HG02759 (cell line): Measurements from ENCODE around the gene PCNX2.
"Not testable (repeated sequence)": the region's sequence is repeated elsewhere in the genome, so short reads cannot be mapped to it uniquely, and the experiment has no call there.

Source experiments
- ATAC-seq: cut with Tn5 transposase; IDR thresholded peaks from one replicate; pipeline ENCODE4 v1.9.1; 2021; ENCODE audit warnings: mild to moderate bottlenecking, moderate library complexity; ENCODE audit not compliant: unreplicated experiment

PCNX2 gene

GRCh38 chr1:233229288-233229687, 66.2 kb downstream of the PCNX2 start:
- no peak for ATAC-seq

- no peak for ATAC-seq
Observed at GRCh38 chr1:233227930-233228465, 67.5 kb downstream of the PCNX2 start.

GRCh38 chr1:233224311-233224710, 71.2 kb downstream of the PCNX2 start:
- no peak for ATAC-seq

GRCh38 chr1:233217832-233218231, 77.7 kb downstream of the PCNX2 start:
- no peak for ATAC-seq

GRCh38 chr1:233216009-233216408, 79.5 kb downstream of the PCNX2 start:
- no peak for ATAC-seq

GRCh38 chr1:233215135-233215760, 80.3 kb downstream of the PCNX2 start:
- no peak for ATAC-seq

GRCh38 chr1:233211595-233211994, 83.9 kb downstream of the PCNX2 start:
- no peak for ATAC-seq

GRCh38 chr1:233211106-233211505, 84.4 kb downstream of the PCNX2 start:
- ATAC-seq: no peak

- ATAC-seq: no peak
Observed at GRCh38 chr1:233209481-233209880, 86.0 kb downstream of the PCNX2 start.

- ATAC-seq: no peak
Observed at GRCh38 chr1:233208687-233209086, 86.8 kb downstream of the PCNX2 start.

GRCh38 chr1:233197940-233198339, 97.6 kb downstream of the PCNX2 start:
- ATAC-seq: no peak

GRCh38 chr1:233193741-233194140, 101.8 kb downstream of the PCNX2 start:
- no peak for ATAC-seq

- ATAC-seq: no peak
Observed at GRCh38 chr1:233190987-233191386, 104.5 kb downstream of the PCNX2 start.

- no peak for ATAC-seq
Observed at GRCh38 chr1:233189526-233189925, 106.0 kb downstream of the PCNX2 start.

GRCh38 chr1:233188061-233188460, 107.5 kb downstream of the PCNX2 start:
- ATAC-seq: no peak

GRCh38 chr1:233183226-233184020, 112.1 kb downstream of the PCNX2 start:
- ATAC-seq: no peak

GRCh38 chr1:233182587-233182986, 112.9 kb downstream of the PCNX2 start:
- no peak for ATAC-seq

- ATAC-seq: no peak
Observed at GRCh38 chr1:233180641-233181364, 114.7 kb downstream of the PCNX2 start.

GRCh38 chr1:233179638-233180037, 115.9 kb downstream of the PCNX2 start:
- not testable (repeated sequence) for ATAC-seq

- ATAC-seq: no peak
Observed at GRCh38 chr1:233172201-233172600, 123.3 kb downstream of the PCNX2 start.

GRCh38 chr1:233170741-233171140, 124.8 kb downstream of the PCNX2 start:
- no peak for ATAC-seq

- no peak for ATAC-seq
Observed at GRCh38 chr1:233168384-233168783, 127.1 kb downstream of the PCNX2 start.
